Measurements from ENCODE around the gene MTG2. TPM values are rescaled to one million over a fixed set of nuclear protein-coding genes. Genes with fewer than 3 reads are reported as not detected.

Gene MTG2
- total and polyA plus RNA-seq, 2 experiments from 2014 or later, result 11.3 to 11.7 TPM

GRCh38 chr20:62157387-62158087 is 25.3 kb upstream of the MTG2 start (continued):
- TF ChIP-seq ZNF462 (CRISPR knock-in tag; IDR thresholded peaks at IDR 0.05) (no peak), STAT1 (IDR thresholded peaks at IDR 0.05; ENCODE audit: unreplicated experiment) (no peak), CTCF (conservative IDR thresholded peaks at IDR 0.05; ENCODE audit: low read depth in 2 of 2) (no peak), NANOG (IDR thresholded peaks at IDR 0.05; ENCODE audit: borderline replicate concordance) (no peak), EZH2phosphoT487 (IDR thresholded peaks at IDR 0.05; ENCODE audit: unreplicated experiment) (no peak), EZH2 (IDR thresholded peaks at IDR 0.05; ENCODE audit: low read depth, unreplicated experiment) (no peak), JUNB (IDR thresholded peaks at IDR 0.05; ENCODE audit: unreplicated experiment) (no peak), CREB1 (CRISPR knock-in tag; IDR thresholded peaks at IDR 0.05; ENCODE audit: low read depth) (no peak)

Data from GM23338 (cell line).